NCI-H345 treated with DMSO at 0.1 percent for 48 hours (cell line): Measurements from ENCODE around the gene SARS1.
"Not testable (repeated sequence)": the region's sequence is repeated elsewhere in the genome, so short reads cannot be mapped to it uniquely, and the experiment has no call there.

ENCODE experiments used
- DNase-seq: peaks from one replicate; lab custom pipeline; 2025; ENCODE audit not compliant: unreplicated experiment; lab: John Stamatoyannopoulos, UW

The SARS1 gene

GRCh38 chr1:109272831-109273547 is 59.3 kb downstream of the SARS1 start:
- DNase-seq = no peak

- DNase-seq = no peak
These were observed 60.0 kb downstream of the SARS1 start for GRCh38 chr1:109273570-109274288.

GRCh38 chr1:109274533-109275476 is 61.1 kb downstream of the SARS1 start:
- peak; percentile 22 for DNase-seq

- DNase-seq = no peak
These were observed 62.1 kb downstream of the SARS1 start for GRCh38 chr1:109275706-109276345.

GRCh38 chr1:109277434-109278204 is 63.9 kb downstream of the SARS1 start:
- DNase-seq = peak; percentile 30

GRCh38 chr1:109279615-109280278 is 66.0 kb downstream of the SARS1 start:
- DNase-seq = no peak

- no peak for DNase-seq
These were observed 67.1 kb downstream of the SARS1 start for GRCh38 chr1:109280862-109281261.

GRCh38 chr1:109281680-109282496 is 68.2 kb downstream of the SARS1 start:
- DNase-seq = no peak

- no peak for DNase-seq
These were observed 68.8 kb downstream of the SARS1 start for GRCh38 chr1:109282497-109282951.

- DNase-seq = peak; percentile 94
These were observed 69.4 kb downstream of the SARS1 start, which contains the start of gene PSRC1 for GRCh38 chr1:109282952-109283747. Gene PSRC1, minus strand, starts transcription at chr1:109283145.

- no peak for DNase-seq
These were observed 70.3 kb downstream of the SARS1 start for GRCh38 chr1:109283748-109284600.

- not testable (repeated sequence) for DNase-seq
These were observed 73.0 kb downstream of the SARS1 start for GRCh38 chr1:109286762-109287161.
